Pancreas (tissue), 10 donors: ENCODE measurements around the gene GPS1. TPM values are rescaled to one million over a fixed set of nuclear protein-coding genes. Genes with fewer than 3 reads are reported as not detected.

ENCODE experiments used
- ATAC-seq, 4 donors: fragments of 200-7000 bp; cut with Tn5 transposase; one replicate each; pipeline versions ENCODE4 v1.8.0 to v1.9.1; 2020; ENCODE audit warnings: mild to moderate bottlenecking in 4 of 4, moderate library complexity in 4 of 4
- DNase-seq, 6 donors: peaks; one replicate each; pipeline ENCODE4 v3.0.0-alpha.2; 2020
- FAIRE-seq: peaks from 2 replicates; lab custom pipeline; 2012; peaks lifted over from hg19 to GRCh38; lab: Jason Lieb, UNC
- H3K27ac ChIP-seq, 4 donors: fragments of 200-600 bp; sonication (generic); 1 replicate in 3 of 4; 2 replicates in 1 of 4; pipeline versions ENCODE4 v1.5.0 to v1.8.0; 2020
- H3K27me3 ChIP-seq, 4 donors: fragments of 200-600 bp; one replicate each; pipeline ENCODE4 v1.8.0; 2021
- H3K36me3 ChIP-seq, 3 donors: fragments of 200-600 bp; sonication (generic) in 1 of 3; one replicate each; pipeline versions ENCODE4 v1.5.0 to v1.8.0; 2020 to 2021
- H3K4me1 ChIP-seq, 3 donors: fragments of 200-600 bp; one replicate each; pipeline ENCODE4 v1.8.0; 2021
- H3K4me3 ChIP-seq, 4 donors: fragments of 200-600 bp; sonication (generic) in 2 of 4; one replicate each; pipeline versions ENCODE4 v1.5.0 to v1.8.0; 2020 to 2021
- H3K9me3 ChIP-seq, 4 donors: fragments of 200-600 bp; one replicate each; pipeline ENCODE4 v1.8.0; 2021
- WGBS, 2 donors: extraction: QIAGEN DNeasy Blood & Tissue Kit; methylation state at CpG; one replicate each; pipeline ENCODE4 v1.1.7; 2013; 5-methylcytosine and 5-hydroxymethylcytosine counted together
- intact Hi-C, 3 donors: fragments of 100-400 bp; cut with DNase I; formaldehyde crosslinking; loops; one replicate each; pipeline versions ENCODE4 v1.11.1 to v1.14.2; 2022
- polyA plus RNA-seq, 2 donors: library from polyadenylated mRNA; stranded (reverse); fragments of 200-250 nt; gene quantifications; one replicate each; pipeline ENCODE4 v1.2.3, GENCODE V29; 2013
- total RNA-seq, 6 donors: library from RNA; stranded (reverse); fragmentation: NEBNext Ultra II Directional in 4 of 6; extraction: Animal tissue kit (Norgen Biotek cat#: 25700) in 4 of 6; gene quantifications; one replicate each; pipeline versions ENCODE4 v1.2.1 to v1.2.4, GENCODE V29; 2021 to 2023
- TF ChIP-seq, protein P1 (sequence below), 4 donors: fragments of 200-600 bp; sonication (generic) in 3 of 4; IDR thresholded peaks; one replicate each; pipeline versions ENCODE4 v1.5.0 to v1.8.0; 2021; ENCODE audit warnings: antibody characterized with exemption in 4 of 4
- donor health status: healthy with polysubstance abuse.
- donor health status: DM: no; HTN: no; CAD: no; lungs with moderate emphysema.
- donor health status: DM: no; HTN: no; CAD: no.
- donor health status: control.
- donor health status: control.
- donor health status: Bipolar disorder and iron deficiency.
- donor health status: DM: yes; HTN: yes; CAD: no.
- donor health status: DM: no; HTN: no; CAD: no.
- donor health status: DM: no; HTN: no; CAD: no.
- donor health status: DM: yes; HTN: yes; CAD: no.

Gene GPS1
- total and polyA plus RNA-seq, 8 donors: 43.0 to 149 (median 53.3) TPM

DNA sequence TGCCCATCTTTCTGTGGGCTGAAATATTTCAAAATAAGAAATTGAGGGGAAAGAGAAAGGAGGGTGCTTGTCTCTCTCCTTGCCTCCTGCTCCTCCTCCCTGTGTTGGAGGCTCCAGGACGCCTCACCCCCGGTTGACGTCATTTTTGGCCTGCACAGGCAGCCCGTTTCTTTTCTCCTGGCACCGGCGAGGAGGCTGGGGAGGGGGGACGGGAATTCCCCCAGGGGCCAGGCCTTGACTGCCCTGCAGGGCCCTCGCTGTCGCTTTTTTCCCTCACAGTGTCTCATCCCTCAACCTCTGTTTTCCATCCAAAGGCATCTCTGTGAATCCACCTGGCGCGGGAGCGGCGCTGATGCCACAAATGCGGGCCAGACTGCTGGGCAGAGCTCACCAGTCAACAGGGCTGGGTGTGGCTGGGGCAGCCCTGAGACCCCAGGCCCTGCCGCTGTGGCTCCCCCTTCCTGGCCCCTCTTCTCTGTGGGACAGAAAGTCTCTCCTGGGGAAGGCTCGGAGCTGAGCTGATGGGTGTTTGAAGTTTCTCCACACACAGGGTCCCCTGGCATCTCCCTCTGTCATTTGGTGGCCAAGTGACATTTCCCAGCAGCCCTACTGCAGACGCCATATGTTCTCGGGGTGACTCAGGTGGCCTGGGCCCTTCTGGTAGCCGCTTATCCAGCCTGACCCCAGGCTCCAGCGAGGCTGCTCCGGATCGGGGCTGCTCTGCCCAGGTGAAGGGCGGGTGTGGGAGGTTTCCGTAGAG, 45.0 kb upstream of the GPS1 start:
- no peak for DNase-seq
- Histone ChIP-seq H3K27me3 (no peaks in the 10 kb centered on the region), H3K4me3 (no peak overlapping the region), H3K9me3 (no peaks in the 10 kb centered on the region), H3K4me1 (no peaks in the 10 kb centered on the region), H3K36me3 (no peaks in the 10 kb centered on the region), H3K27ac (no peak overlapping the region)
- TF ChIP-seq, protein P1, sequence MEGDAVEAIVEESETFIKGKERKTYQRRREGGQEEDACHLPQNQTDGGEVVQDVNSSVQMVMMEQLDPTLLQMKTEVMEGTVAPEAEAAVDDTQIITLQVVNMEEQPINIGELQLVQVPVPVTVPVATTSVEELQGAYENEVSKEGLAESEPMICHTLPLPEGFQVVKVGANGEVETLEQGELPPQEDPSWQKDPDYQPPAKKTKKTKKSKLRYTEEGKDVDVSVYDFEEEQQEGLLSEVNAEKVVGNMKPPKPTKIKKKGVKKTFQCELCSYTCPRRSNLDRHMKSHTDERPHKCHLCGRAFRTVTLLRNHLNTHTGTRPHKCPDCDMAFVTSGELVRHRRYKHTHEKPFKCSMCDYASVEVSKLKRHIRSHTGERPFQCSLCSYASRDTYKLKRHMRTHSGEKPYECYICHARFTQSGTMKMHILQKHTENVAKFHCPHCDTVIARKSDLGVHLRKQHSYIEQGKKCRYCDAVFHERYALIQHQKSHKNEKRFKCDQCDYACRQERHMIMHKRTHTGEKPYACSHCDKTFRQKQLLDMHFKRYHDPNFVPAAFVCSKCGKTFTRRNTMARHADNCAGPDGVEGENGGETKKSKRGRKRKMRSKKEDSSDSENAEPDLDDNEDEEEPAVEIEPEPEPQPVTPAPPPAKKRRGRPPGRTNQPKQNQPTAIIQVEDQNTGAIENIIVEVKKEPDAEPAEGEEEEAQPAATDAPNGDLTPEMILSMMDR (IDR thresholded peaks at IDR 0.05): no peak
- ATAC-seq: no peak
- intact Hi-C loops: no loop called here
- 84 to 88% methylated on average over 24 of the region's 24 CpGs for WGBS, 2 donors
- no peak for FAIRE-seq

DNA sequence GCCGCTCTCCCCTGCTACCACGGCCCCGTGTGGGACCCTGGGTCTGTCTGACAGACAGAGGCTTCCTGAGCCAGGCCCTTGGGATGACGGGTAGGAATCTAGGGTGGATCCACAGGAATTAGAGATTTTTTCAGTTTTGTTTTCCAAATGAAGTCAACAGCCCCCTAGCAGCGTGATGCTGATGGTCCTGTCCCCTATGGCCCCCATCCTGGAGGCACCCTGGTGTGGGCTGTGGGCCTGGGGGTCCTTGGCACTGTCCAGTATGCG, 44.5 kb upstream of the GPS1 start:
- intact Hi-C loops: no loop called here
- ATAC-seq: no peak
- Histone ChIP-seq H3K36me3 (no peaks in the 10 kb centered on the region), H3K27me3 (no peaks in the 10 kb centered on the region), H3K9me3 (no peaks in the 10 kb centered on the region), H3K4me3 (no peak overlapping the region), H3K27ac (no peak overlapping the region), H3K4me1 (no peaks in the 10 kb centered on the region)
- WGBS, 2 donors: 93 to 96% methylated on average over 6 of the region's 6 CpGs
- DNase-seq: no peak
- TF ChIP-seq, protein P1 (IDR thresholded peaks at IDR 0.05): no peak
- no peak for FAIRE-seq

DNA sequence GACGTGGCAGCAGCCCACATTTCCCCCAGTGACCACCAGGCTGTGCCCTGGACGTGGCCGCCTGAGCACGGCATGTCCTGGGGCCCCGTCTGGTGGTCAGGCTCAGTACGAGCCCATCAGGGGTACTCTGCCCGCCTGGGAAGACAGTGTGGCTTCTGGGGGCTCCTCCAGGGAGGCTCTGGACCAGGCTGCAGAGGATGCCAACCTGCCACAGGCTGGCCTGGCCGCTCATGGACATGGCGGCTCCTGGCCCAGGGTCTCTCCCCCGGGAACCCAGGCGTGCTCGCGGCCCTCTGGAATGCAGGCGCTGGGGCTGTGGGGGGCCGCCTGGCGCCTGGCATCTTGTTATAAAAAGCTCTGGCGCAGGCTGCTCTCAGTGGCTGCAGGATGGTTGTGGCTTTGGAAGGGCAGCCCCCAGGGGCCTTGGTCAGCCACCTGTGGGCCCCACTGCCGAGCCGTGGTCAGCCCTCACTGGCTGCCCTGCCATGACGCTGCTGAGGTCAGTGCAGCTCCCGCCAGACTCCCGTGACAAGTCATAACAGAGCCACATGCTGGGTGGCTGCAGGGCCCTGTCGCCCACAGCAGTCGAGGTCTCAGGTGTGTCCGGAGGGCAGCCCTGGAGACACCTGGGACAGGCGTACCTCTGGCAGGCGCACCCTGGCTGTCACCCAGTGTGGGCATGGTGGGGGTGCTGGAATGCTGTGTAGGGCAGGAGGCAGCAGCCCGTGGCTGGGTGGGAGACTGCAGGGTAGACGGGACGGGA, 44.0 kb upstream of the GPS1 start:
- 90 to 94% methylated on average over 30 of the region's 30 CpGs for WGBS, 2 donors
- Histone ChIP-seq H3K9me3 (no peaks in the 10 kb centered on the region), H3K27me3 (no peaks in the 10 kb centered on the region), H3K4me3 (no peak overlapping the region), H3K27ac (no peak overlapping the region), H3K36me3 (no peaks in the 10 kb centered on the region), H3K4me1 (no peaks in the 10 kb centered on the region)
- TF ChIP-seq, protein P1 (IDR thresholded peaks at IDR 0.05): no peak
- no peak for DNase-seq
- intact Hi-C loops: no loop called here
- FAIRE-seq: no peak
- no peak for ATAC-seq

DNA sequence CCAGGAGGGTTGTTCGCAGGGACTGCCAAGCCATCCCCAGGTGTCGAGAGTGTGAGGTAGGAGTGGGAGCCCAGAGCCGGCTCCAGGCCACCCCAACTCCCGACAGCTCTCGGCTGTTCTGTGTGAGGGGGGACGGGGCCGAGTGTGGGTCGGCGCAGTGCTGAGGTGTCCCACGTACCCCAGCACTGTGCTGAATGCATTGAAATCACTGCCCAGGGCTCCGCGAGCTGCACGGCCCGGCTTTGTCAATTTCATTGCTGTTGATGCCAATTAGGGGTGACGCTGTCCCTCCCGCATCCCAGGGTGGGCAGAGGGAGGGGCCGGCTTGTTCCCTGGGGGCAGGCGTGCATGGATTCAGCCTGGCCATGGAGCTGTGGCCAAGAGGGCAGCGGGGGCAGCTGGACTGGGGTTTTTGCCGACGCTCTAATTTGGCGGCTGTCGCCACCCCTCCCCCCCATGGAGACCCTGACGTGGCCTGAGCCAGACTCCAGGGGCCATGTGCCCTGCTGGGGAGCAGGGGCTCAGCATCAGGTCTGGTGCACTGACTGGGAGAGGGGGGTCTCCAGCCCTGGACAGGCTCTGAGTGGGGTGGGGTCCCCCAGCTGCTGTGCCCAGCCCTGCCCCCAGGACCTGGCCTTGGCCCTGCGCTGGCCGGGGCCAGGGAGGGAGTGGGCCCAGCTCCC, 43.3 kb upstream of the GPS1 start:
- TF ChIP-seq, protein P1 (IDR thresholded peaks at IDR 0.05): no peak
- ATAC-seq (no peak), FAIRE-seq (no peak)

More for the DNA sequence above, 43.3 kb upstream of the GPS1 start:
- intact Hi-C loops: no loop called here
- no peak overlapping the region for H3K4me3 ChIP-seq
- 93% methylated on average over 24 to 26 of the region's 26 CpGs for WGBS, 2 donors
- no peaks in the 10 kb centered on the region for H3K9me3 ChIP-seq
- H3K27me3 ChIP-seq: no peaks in the 10 kb centered on the region
- H3K4me1 ChIP-seq: no peaks in the 10 kb centered on the region
- H3K27ac ChIP-seq: no peak overlapping the region
- DNase-seq: no peak
- no peaks in the 10 kb centered on the region for H3K36me3 ChIP-seq
